Stimulated activated CD4-positive, alpha-beta T cell treated with anti-CD3 and anti-CD28 coated beads, Interleukin-15, amount 100 ng/mL, for 48 hours (primary cell): ENCODE data around the gene GDPD1.

Source experiments
- DNase-seq, 2 donors: peaks; one replicate each; pipeline ENCODE4 v3.0.0-alpha.2; 2020; ENCODE audit warnings: low read depth in 2 of 2

The GDPD1 gene

GRCh38 chr17:59315866-59316265, 95.6 kb downstream of the GDPD1 start:
- DNase-seq: no peak
